CD4-positive, alpha-beta T cell treated with Interleukin-12 subunit alpha and Interleukin-12 subunit beta, for 1 hour (primary cell): ENCODE measurements around the gene CSGALNACT2.

Experiments used
- DNase-seq: peaks from one replicate; pipeline ENCODE4 v3.0.0-alpha.2; 2020

Gene CSGALNACT2

GRCh38 chr10:43113201-43114087, 24.8 kb upstream of the CSGALNACT2 start:
- DNase-seq: no peak

GRCh38 chr10:43114088-43114742, 24.0 kb upstream of the CSGALNACT2 start:
- no peak for DNase-seq

- no peak for DNase-seq
Measured at GRCh38 chr10:43114743-43115611, 23.3 kb upstream of the CSGALNACT2 start.

- DNase-seq: no peak
Measured at GRCh38 chr10:43115881-43116595, 22.2 kb upstream of the CSGALNACT2 start.

- DNase-seq: no peak
Measured at GRCh38 chr10:43116596-43116995, 21.6 kb upstream of the CSGALNACT2 start.

GRCh38 chr10:43117031-43117776, 21.0 kb upstream of the CSGALNACT2 start:
- no peak for DNase-seq

- no peak for DNase-seq
Measured at GRCh38 chr10:43117777-43118583, 20.3 kb upstream of the CSGALNACT2 start.

- DNase-seq: no peak
Measured at GRCh38 chr10:43118631-43119415, 19.4 kb upstream of the CSGALNACT2 start.

- DNase-seq: no peak
Measured at GRCh38 chr10:43119416-43120115, 18.7 kb upstream of the CSGALNACT2 start.

GRCh38 chr10:43120116-43120928, 17.9 kb upstream of the CSGALNACT2 start:
- DNase-seq: no peak

GRCh38 chr10:43120929-43121314, 17.3 kb upstream of the CSGALNACT2 start:
- peak; percentile 67 for DNase-seq

GRCh38 chr10:43121444-43121843, 16.8 kb upstream of the CSGALNACT2 start:
- DNase-seq: no peak

GRCh38 chr10:43122096-43122495, 16.1 kb upstream of the CSGALNACT2 start:
- DNase-seq: no peak

- no peak for DNase-seq
Measured at GRCh38 chr10:43122826-43123225, 15.4 kb upstream of the CSGALNACT2 start.

- DNase-seq: no peak
Measured at GRCh38 chr10:43123361-43124093, 14.7 kb upstream of the CSGALNACT2 start.

- DNase-seq: no peak
Measured at GRCh38 chr10:43124094-43124521, 14.1 kb upstream of the CSGALNACT2 start.

- no peak for DNase-seq
Measured at GRCh38 chr10:43124574-43125273, 13.5 kb upstream of the CSGALNACT2 start.
